HepG2 (cell line): ENCODE measurements around the gene NEDD4L. TPM values are rescaled to one million over a fixed set of nuclear protein-coding genes. Genes with fewer than 3 reads are reported as not detected.

Experiments
- ATAC-seq: fragments of 200-7000 bp; cut with Tn5 transposase; 3 replicates; pipeline ENCODE4 v1.9.1; 2020; ENCODE audit warnings: mild to moderate bottlenecking, moderate library complexity
- BruUV-seq: library from RNA; stranded (reverse); fragments of 400-500 nt; replicated peaks from 2 replicates; lab custom pipeline; 2021; lab: Mats Ljungman, UMichigan
- CTCF ChIA-PET: fragments of 300-600 bp; formaldehyde crosslinking; extraction: SDS; loops from one replicate; lab custom pipeline; 2021; ENCODE audit warnings: low total read pairs, inconsistent platforms, low intra/inter-chr PET ratio; lab: Yijun Ruan, JAX
- POLR2A ChIA-PET: fragments of 350-600 bp; sonication (Branson Sonifier 250); formaldehyde crosslinking; loops from one replicate; lab custom pipeline; 2020; ENCODE audit warnings: antibody characterized with exemption, inconsistent platforms; lab: Yijun Ruan, JAX
- DNase-seq: peaks from one replicate; pipeline ENCODE4 v3.0.0-alpha.2; 2015; ENCODE audit warnings: low spot score
- FAIRE-seq: peaks from 3 replicates; lab custom pipeline; 2011; peaks lifted over from hg19 to GRCh38; lab: Jason Lieb, UNC
- H2AFZ ChIP-seq: one replicate; pipeline ENCODE4 v1.6.1; 2011; ENCODE audit warnings: low read length, inconsistent platforms
- H3K27ac ChIP-seq: fragments of 300-600 bp; 3 replicates; pipeline ENCODE4 v1.8.0; 2011; ENCODE audit warnings: mixed run types, mild to moderate bottlenecking, mixed read lengths, low read length, inconsistent platforms; ENCODE audit not compliant: insufficient read depth; ENCODE audit errors: extremely low read length
- H3K27me3 ChIP-seq, 2 experiments: fragments of 200-600 bp in 1 of 2; 2 replicates in 1 of 2; 3 replicates in 1 of 2; pipeline versions ENCODE4 v1.6.0 to v1.8.0; 2011; ENCODE audit warnings: low read length in 2 of 2, mild to moderate bottlenecking in 2 of 2, moderate library complexity in 2 of 2, inconsistent platforms in 1 of 2; ENCODE audit not compliant: insufficient read depth in 2 of 2, control insufficient read depth in 1 of 2
- H3K36me3 ChIP-seq, 2 experiments: fragments of 200-600 bp in 1 of 2; replicated peaks in 1 of 2; 2 replicates in 1 of 2; 3 replicates in 1 of 2; pipeline versions ENCODE4 v1.5.1 to v1.8.0; 2011; ENCODE audit warnings: low read length in 2 of 2, inconsistent platforms in 1 of 2; ENCODE audit not compliant: insufficient read depth in 2 of 2, control insufficient read depth in 1 of 2
- H3K4me1 ChIP-seq: 2 replicates; pipeline ENCODE4 v1.5.1; 2012; ENCODE audit warnings: low read length, inconsistent platforms; ENCODE audit not compliant: insufficient read depth
- H3K4me2 ChIP-seq: 2 replicates; pipeline ENCODE4 v1.6.0; 2011; ENCODE audit warnings: low read depth, low read length, inconsistent platforms
- H3K4me3 ChIP-seq, 3 experiments: fragments of 200-600 bp in 1 of 3; sonication (generic), shearing (Covaris generic) in 1 of 3; replicated peaks in 1 of 3; 2 replicates each; pipeline ENCODE4 v1.5.1; 2011 to 2016; ENCODE audit warnings: low read length in 3 of 3, inconsistent platforms in 2 of 3, low read depth in 2 of 3, mild to moderate bottlenecking in 2 of 3, control low read depth in 1 of 3, mixed read lengths in 1 of 3; ENCODE audit not compliant: insufficient read depth in 1 of 3
- H3K79me2 ChIP-seq: one replicate; pipeline ENCODE4 v1.6.1; 2011; ENCODE audit warnings: low read length, inconsistent platforms; ENCODE audit not compliant: insufficient read depth
- H3K9ac ChIP-seq: 2 replicates; pipeline ENCODE4 v1.6.0; 2011; ENCODE audit warnings: mild to moderate bottlenecking, low read depth, low read length, inconsistent platforms; ENCODE audit not compliant: insufficient read depth
- H3K9me3 ChIP-seq: 2 replicates; pipeline ENCODE4 v1.5.1; 2012; ENCODE audit warnings: mild to moderate bottlenecking, low read length
- H4K20me1 ChIP-seq: 2 replicates; pipeline ENCODE4 v1.6.0; 2011; ENCODE audit warnings: inconsistent platforms, mild to moderate bottlenecking, low read length, moderate library complexity; ENCODE audit not compliant: insufficient read depth
- IRF1 ChIP-seq: sonication (generic); formaldehyde crosslinking; IDR thresholded peaks from 2 replicates; pipeline ENCODE4 v1.4.0; 2020; ENCODE audit warnings: low read depth, mild to moderate bottlenecking, missing genetic modification reagents
- KDM1A ChIP-seq: IDR thresholded peaks from 2 replicates; pipeline ENCODE4 v1.6.1; 2016; ENCODE audit warnings: missing compliant biosample characterization
- RORA ChIP-seq: sonication (generic); formaldehyde crosslinking; IDR thresholded peaks from 2 replicates; pipeline ENCODE4 v1.5.0; 2020; ENCODE audit warnings: mild to moderate bottlenecking, missing genetic modification reagents, moderate library complexity
- SALL1 ChIP-seq: sonication (generic); formaldehyde crosslinking; IDR thresholded peaks from 2 replicates; pipeline ENCODE4 v1.8.0; 2022; ENCODE audit warnings: mild to moderate bottlenecking, missing genetic modification reagents
- ZBTB38 ChIP-seq: sonication (generic); formaldehyde crosslinking; IDR thresholded peaks from 2 replicates; pipeline ENCODE4 v1.5.1; 2020; ENCODE audit warnings: mild to moderate bottlenecking, missing genetic modification reagents
- ZMYM3 ChIP-seq: sonication (generic); formaldehyde crosslinking; IDR thresholded peaks from 2 replicates; pipeline ENCODE4 v1.5.1; 2020; ENCODE audit warnings: mild to moderate bottlenecking, missing genetic modification reagents
- ZNF496 ChIP-seq: sonication (generic); formaldehyde crosslinking; IDR thresholded peaks from 2 replicates; pipeline ENCODE4 v1.8.1; 2023; ENCODE audit warnings: mild to moderate bottlenecking, moderate library complexity, missing genetic modification reagents; ENCODE audit not compliant: insufficient replicate concordance
- ZNF629 ChIP-seq: sonication (generic); formaldehyde crosslinking; conservative IDR thresholded peaks from 2 replicates; pipeline ENCODE4 v1.5.0; 2020; ENCODE audit warnings: missing genetic modification reagents
- WGBS: methylation state at CpG from one replicate; pipeline ENCODE4 v1.1.6; 2017; ENCODE audit warnings: low lambda C conversion rate; 5-methylcytosine and 5-hydroxymethylcytosine counted together
- in situ Hi-C: cut with HindIII; loops from 2 replicates; pipeline ENCODE4 v1.10.0; 2017; ENCODE audit warnings: low pct_unique_long_range_greater_than_20kb; ENCODE audit not compliant: extremely low pct_ligation_motif_present
- intact Hi-C: fragments of 100-400 bp; cut with micrococcal nuclease; formaldehyde crosslinking; loops from one replicate; pipeline ENCODE4 v1.10.0; 2022; ENCODE audit not compliant: unreplicated experiment
- polyA plus RNA-seq, 8 experiments: library from polyadenylated mRNA; depleted of rRNA in 3 of 8; stranded (reverse) in 7 of 8; unstranded in 1 of 8; fragments of >200 nt; fragmentation: Illumina TruSeq in 4 of 8; extraction: Trizol in 4 of 8; gene quantifications; 2 replicates each; pipeline versions ENCODE4 v1.2.1 to v1.2.3, GENCODE V29; 2011 to 2016; ENCODE audit warnings: low read depth in 4 of 8, missing spikeins in 1 of 8, mixed read lengths in 1 of 8; ENCODE audit not compliant: insufficient read depth in 1 of 8
- total RNA-seq, 5 experiments: library from RNA; depleted of rRNA; stranded (reverse); fragments of >200 nt; fragmentation: Illumina TruSeq; extraction: Trizol; gene quantifications; 2 replicates each; pipeline ENCODE4 v1.2.3, GENCODE V29; 2016; ENCODE audit warnings: low read depth in 1 of 5
- TF ChIP-seq, protein P1 (sequence below): IDR thresholded peaks from 2 replicates; pipeline ENCODE4 v1.6.1; 2016; ENCODE audit warnings: mild to moderate bottlenecking, missing biosample characterization, missing genetic modification reagents

Gene NEDD4L
- total and polyA plus RNA-seq, 2 of the 13 experiments (the other 11 are each of a cell fraction or from before 2014, with no cell fraction given), result 168 to 390 TPM

GRCh38 chr18:58313491-58314032 lies 269.5 kb downstream of the NEDD4L start:
- Histone ChIP-seq H3K79me2 (peaks cover 41% of the 10 kb centered on the region), H4K20me1 (no peaks in the 10 kb centered on the region; the same call in 1 of the 2 replicates), H3K4me1 (peaks cover 89% of the 10 kb centered on the region), H3K9me3 (no peaks in the 10 kb centered on the region), H3K9ac (no peak overlapping the region), H3K4me2 (peak overlapping the region; percentile 27; the same call in 1 of the 2 replicates), H3K27ac (peak overlapping the region; percentile 78), H3K36me3 (peaks cover 6 to 21% of the 10 kb centered on the region in 2 experiments; a peak in 4 of 5 replicates), H2AFZ (no peak overlapping the region), H3K4me3 (no peak overlapping the region; a peak in 1 of 6 replicates), H3K27me3 (no peaks in the 10 kb centered on the region; a peak in 1 of 5 replicates)
- POLR2A ChIA-PET, result interaction anchor here (0.8 to 2.7 kb wide), 4 partner anchors 26 to 100 kb away, joined by 3 to 13 read pairs (median 6); no protein-coding TSS in a partner anchor
- intact Hi-C loops (loop anchor here (2.0 to 10.0 kb wide), 3 partner anchors 27 to 429 kb away; no protein-coding TSS in a partner anchor), in situ Hi-C loops (no loop called here)
- CTCF ChIA-PET, result no interaction called here
- peak; percentile 9 for DNase-seq
- TF ChIP-seq ZBTB38 (0 out of 2 replicates have a peak, but pooled peaks have one; percentile 20), RORA (CRISPR knock-in tag) (no peak), IRF1 (CRISPR knock-in tag) (no peak), SALL1 (no peak), ZMYM3 (CRISPR knock-in tag) (peak; percentile 76), ZNF629 (CRISPR knock-in tag) (peak; percentile 97), KDM1A (CRISPR knock-in tag) (peak; percentile 66; the same call in 1 of the 2 replicates), ZNF496 (CRISPR knock-in tag) (no peak)
- TF ChIP-seq, protein P1, sequence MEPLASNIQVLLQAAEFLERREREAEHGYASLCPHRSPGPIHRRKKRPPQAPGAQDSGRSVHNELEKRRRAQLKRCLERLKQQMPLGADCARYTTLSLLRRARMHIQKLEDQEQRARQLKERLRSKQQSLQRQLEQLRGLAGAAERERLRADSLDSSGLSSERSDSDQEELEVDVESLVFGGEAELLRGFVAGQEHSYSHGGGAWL (CRISPR knock-in tag), result no peak
- no CpG with 5 or more reads among the region's 5 CpGs for WGBS
- no peak for FAIRE-seq
- ATAC-seq, result no peak
- no TSS peak for BruUV-seq
